K562 (cell line): ENCODE results near the gene TCTN3. TPM values are rescaled to one million over a fixed set of nuclear protein-coding genes. Genes with fewer than 3 reads are reported as not detected.
A peak's percentile ranks its signal among the peaks of the same experiment; 100 is the strongest.

ENCODE experiments used
- E2F3 ChIP-seq: fragments of 250-450 bp; sonication (Bioruptor Pico); IDR thresholded peaks from 2 replicates; pipeline ENCODE4 v1.4.0; 2020; ENCODE audit warnings: mild to moderate bottlenecking
- HDAC1 ChIP-seq, 2 experiments: fragments of 450-650 bp; IDR thresholded peaks; 2 replicates each; pipeline ENCODE4 v1.6.1; 2016 to 2017; ENCODE audit warnings: inconsistent platforms in 1 of 2, mild to moderate bottlenecking in 1 of 2, moderate library complexity in 1 of 2
- ILK ChIP-seq: fragments of 450-650 bp; IDR thresholded peaks from 2 replicates; pipeline ENCODE4 v1.6.1; 2016; ENCODE audit warnings: missing genetic modification characterization, low read depth, mild to moderate bottlenecking, missing compliant biosample characterization, moderate library complexity, borderline replicate concordance
- KDM2B ChIP-seq: fragments of 250-450 bp; sonication (Bioruptor Pico); IDR thresholded peaks from 2 replicates; pipeline ENCODE4 v1.8.0; 2021; ENCODE audit warnings: mild to moderate bottlenecking, moderate library complexity
- KLF16 ChIP-seq: IDR thresholded peaks from 2 replicates; pipeline ENCODE4 v1.6.1; 2016; ENCODE audit warnings: antibody characterized with exemption
- MEIS2 ChIP-seq: fragments of 450-650 bp; IDR thresholded peaks from 2 replicates; pipeline ENCODE4 v1.6.1; 2014; ENCODE audit warnings: mild to moderate bottlenecking; ENCODE audit not compliant: partially characterized antibody
- MTA1 ChIP-seq: fragments of 450-650 bp; IDR thresholded peaks from 2 replicates; pipeline ENCODE4 v1.6.1; 2017; ENCODE audit warnings: borderline replicate concordance
- MTA3 ChIP-seq: fragments of 450-650 bp; formaldehyde crosslinking; IDR thresholded peaks from 2 replicates; pipeline ENCODE4 v1.6.1; 2017; ENCODE audit warnings: mild to moderate bottlenecking, borderline replicate concordance
- NCOA1 ChIP-seq: fragments of 450-650 bp; IDR thresholded peaks from 2 replicates; pipeline ENCODE4 v1.6.1; 2016; ENCODE audit warnings: low read depth
- NCOR1 ChIP-seq: fragments of 450-650 bp; IDR thresholded peaks from 2 replicates; pipeline ENCODE4 v1.6.1; 2016; ENCODE audit warnings: mild to moderate bottlenecking, moderate library complexity
- NFIX ChIP-seq: fragments of 250-450 bp; sonication (Bioruptor Pico); IDR thresholded peaks from 2 replicates; pipeline ENCODE4 v1.4.0; 2020; ENCODE audit warnings: low read depth, mild to moderate bottlenecking, moderate library complexity
- SIRT6 ChIP-seq: IDR thresholded peaks from one replicate; pipeline ENCODE4 v1.6.1; 2012; ENCODE audit warnings: low read depth, mild to moderate bottlenecking, control low read depth, inconsistent platforms, low read length, moderate library complexity
- SIX5 ChIP-seq, 2 experiments: IDR thresholded peaks; 2 replicates each; pipeline ENCODE4 v1.6.1; 2011; ENCODE audit warnings: low read length in 2 of 2, borderline replicate concordance in 1 of 2, low read depth in 1 of 2, mild to moderate bottlenecking in 1 of 2, moderate library complexity in 1 of 2; ENCODE audit not compliant: insufficient read depth in 1 of 2
- SREBF1 ChIP-seq: fragments of 150-350 bp; IDR thresholded peaks from 2 replicates; pipeline ENCODE4 v1.6.1; 2014; ENCODE audit warnings: antibody characterized with exemption, low read depth, low read length, borderline replicate concordance
- ZBTB8A ChIP-seq: fragments of 450-650 bp; IDR thresholded peaks from 2 replicates; pipeline ENCODE4 v1.6.1; 2018; ENCODE audit warnings: mild to moderate bottlenecking, moderate library complexity; ENCODE audit not compliant: partially characterized antibody
- ZNF699 ChIP-seq: fragments of 250-450 bp; sonication (Bioruptor Pico); IDR thresholded peaks from 2 replicates; pipeline ENCODE4 v1.8.0; 2021; ENCODE audit warnings: mild to moderate bottlenecking, moderate library complexity; ENCODE audit not compliant: insufficient replicate concordance
- ZSCAN32 ChIP-seq: fragments of 450-650 bp; formaldehyde crosslinking; IDR thresholded peaks from 2 replicates; pipeline ENCODE4 v1.4.0; 2020; ENCODE audit warnings: mild to moderate bottlenecking, moderate library complexity
- polyA plus RNA-seq, 8 experiments: library from polyadenylated mRNA; depleted of rRNA in 4 of 8; stranded (reverse) in 5 of 8; unstranded in 3 of 8; fragments of >200 nt; fragmentation: Nextera tagmentation in 2 of 8; fragmentation: Illumina TruSeq in 1 of 8; extraction: Ambion mirVana in 2 of 8; extraction: Trizol in 1 of 8; gene quantifications; 2 replicates each; pipeline versions ENCODE4 v1.2.1 to v1.2.3, GENCODE V29; 2011 to 2014; ENCODE audit warnings: inconsistent platforms in 1 of 8, missing spikeins in 1 of 8
- total RNA-seq, 7 experiments: library from RNA; depleted of rRNA in 6 of 7; stranded (reverse); fragments of >200 nt in 6 of 7; fragmentation: Illumina TruSeq in 2 of 7; extraction: Trizol in 2 of 7; gene quantifications; 2 replicates each; pipeline versions ENCODE4 v1.2.1 to v1.2.3, GENCODE V29; 2011 to 2021; ENCODE audit warnings: low replicate concordance in 1 of 7
- TF ChIP-seq, protein P1 (sequence below): fragments of 450-650 bp; formaldehyde crosslinking; IDR thresholded peaks from 2 replicates; pipeline ENCODE4 v1.4.0; 2020; ENCODE audit warnings: mild to moderate bottlenecking
- TF ChIP-seq, protein P2 (sequence below): fragments of 450-650 bp; formaldehyde crosslinking; IDR thresholded peaks from 2 replicates; pipeline ENCODE4 v1.4.0; 2020; ENCODE audit warnings: mild to moderate bottlenecking, moderate library complexity
- TF ChIP-seq, protein P3 (sequence below), 2 experiments: IDR thresholded peaks; 2 replicates each; pipeline ENCODE4 v1.6.1; 2011; ENCODE audit warnings: borderline replicate concordance in 1 of 2, control low read depth in 1 of 2, low read depth in 1 of 2, low read length in 1 of 2, mild to moderate bottlenecking in 1 of 2, mixed read lengths in 1 of 2, moderate library complexity in 1 of 2; ENCODE audit not compliant: insufficient read depth in 1 of 2, insufficient read length in 1 of 2, poor library complexity in 1 of 2, severe bottlenecking in 1 of 2; ENCODE audit errors: extremely low read depth in 1 of 2
- TF ChIP-seq, protein P4 (sequence below): sonication (generic); formaldehyde crosslinking; IDR thresholded peaks from 2 replicates; pipeline ENCODE4 v1.8.0; 2022; ENCODE audit warnings: missing genetic modification reagents, mild to moderate bottlenecking, borderline replicate concordance
- TF ChIP-seq, protein P5 (sequence below): fragments of 200-800 bp; sonication (Bioruptor generic); IDR thresholded peaks from 2 replicates; pipeline ENCODE4 v1.6.1; 2017; ENCODE audit warnings: missing genetic modification characterization, missing compliant biosample characterization

TCTN3 gene
- total and polyA plus RNA-seq, 9 of the 15 experiments (the other 6 are each of a cell fraction or from before 2014, with no cell fraction given): 10.4 to 25.8 (median 16.3) TPM

DNA sequence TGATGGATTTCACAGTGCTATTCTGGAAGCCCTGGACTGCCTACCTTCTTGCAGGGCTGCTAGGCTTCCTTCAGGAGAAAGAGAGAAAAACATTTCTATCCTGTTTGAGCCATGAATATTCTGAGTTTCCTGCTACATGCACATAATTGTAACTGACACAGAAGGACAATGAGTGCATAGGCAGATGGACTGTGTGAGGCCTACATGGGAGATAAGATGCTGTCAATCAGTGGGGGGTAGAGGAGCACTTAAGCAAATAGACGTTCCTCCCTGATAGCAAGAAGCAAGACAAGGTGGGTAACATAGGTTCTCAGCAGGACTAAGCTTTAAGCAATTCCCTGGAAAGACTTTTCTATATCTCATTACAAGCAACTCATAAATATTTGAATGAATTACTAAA lies 48.8 kb downstream of the TCTN3 start (continued):
- TF ChIP-seq MTA3 (no peak), NCOR1 (0 out of 2 replicates have a peak, but pooled peaks have one; percentile 11), KLF16 (no peak), SREBF1 (no peak), ILK (tag) (no peak), SIX5 (IDR thresholded peaks at IDR 0.05; ENCODE audit: borderline replicate concordance in 1 of 2, insufficient read depth in 1 of 2, low read depth in 1 of 2, low read length in 2 of 2) (no peak), ZNF699 (CRISPR knock-in tag) (no peak), ZBTB8A (no peak), NCOA1 (no peak), HDAC1 (IDR thresholded peaks at IDR 0.05) (no peak), MTA1 (no peak), KDM2B (CRISPR knock-in tag) (no peak), SIRT6 (no peak), MEIS2 (peak; percentile 78), ZSCAN32 (CRISPR knock-in tag) (no peak), NFIX (no peak), E2F3 (no peak)
- TF ChIP-seq, protein P1, sequence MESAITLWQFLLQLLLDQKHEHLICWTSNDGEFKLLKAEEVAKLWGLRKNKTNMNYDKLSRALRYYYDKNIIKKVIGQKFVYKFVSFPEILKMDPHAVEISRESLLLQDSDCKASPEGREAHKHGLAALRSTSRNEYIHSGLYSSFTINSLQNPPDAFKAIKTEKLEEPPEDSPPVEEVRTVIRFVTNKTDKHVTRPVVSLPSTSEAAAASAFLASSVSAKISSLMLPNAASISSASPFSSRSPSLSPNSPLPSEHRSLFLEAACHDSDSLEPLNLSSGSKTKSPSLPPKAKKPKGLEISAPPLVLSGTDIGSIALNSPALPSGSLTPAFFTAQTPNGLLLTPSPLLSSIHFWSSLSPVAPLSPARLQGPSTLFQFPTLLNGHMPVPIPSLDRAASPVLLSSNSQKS: no peak
- TF ChIP-seq, protein P2, sequence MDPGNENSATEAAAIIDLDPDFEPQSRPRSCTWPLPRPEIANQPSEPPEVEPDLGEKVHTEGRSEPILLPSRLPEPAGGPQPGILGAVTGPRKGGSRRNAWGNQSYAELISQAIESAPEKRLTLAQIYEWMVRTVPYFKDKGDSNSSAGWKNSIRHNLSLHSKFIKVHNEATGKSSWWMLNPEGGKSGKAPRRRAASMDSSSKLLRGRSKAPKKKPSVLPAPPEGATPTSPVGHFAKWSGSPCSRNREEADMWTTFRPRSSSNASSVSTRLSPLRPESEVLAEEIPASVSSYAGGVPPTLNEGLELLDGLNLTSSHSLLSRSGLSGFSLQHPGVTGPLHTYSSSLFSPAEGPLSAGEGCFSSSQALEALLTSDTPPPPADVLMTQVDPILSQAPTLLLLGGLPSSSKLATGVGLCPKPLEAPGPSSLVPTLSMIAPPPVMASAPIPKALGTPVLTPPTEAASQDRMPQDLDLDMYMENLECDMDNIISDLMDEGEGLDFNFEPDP: no peak
- TF ChIP-seq, protein P3, sequence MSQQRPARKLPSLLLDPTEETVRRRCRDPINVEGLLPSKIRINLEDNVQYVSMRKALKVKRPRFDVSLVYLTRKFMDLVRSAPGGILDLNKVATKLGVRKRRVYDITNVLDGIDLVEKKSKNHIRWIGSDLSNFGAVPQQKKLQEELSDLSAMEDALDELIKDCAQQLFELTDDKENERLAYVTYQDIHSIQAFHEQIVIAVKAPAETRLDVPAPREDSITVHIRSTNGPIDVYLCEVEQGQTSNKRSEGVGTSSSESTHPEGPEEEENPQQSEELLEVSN (IDR thresholded peaks at IDR 0.05; ENCODE audit: borderline replicate concordance in 1 of 2, extremely low read depth in 1 of 2, insufficient read depth in 1 of 2, insufficient read length in 1 of 2, low read depth in 1 of 2, low read length in 1 of 2, poor library complexity in 1 of 2, severe bottlenecking in 1 of 2): no peak
- TF ChIP-seq, protein P4, sequence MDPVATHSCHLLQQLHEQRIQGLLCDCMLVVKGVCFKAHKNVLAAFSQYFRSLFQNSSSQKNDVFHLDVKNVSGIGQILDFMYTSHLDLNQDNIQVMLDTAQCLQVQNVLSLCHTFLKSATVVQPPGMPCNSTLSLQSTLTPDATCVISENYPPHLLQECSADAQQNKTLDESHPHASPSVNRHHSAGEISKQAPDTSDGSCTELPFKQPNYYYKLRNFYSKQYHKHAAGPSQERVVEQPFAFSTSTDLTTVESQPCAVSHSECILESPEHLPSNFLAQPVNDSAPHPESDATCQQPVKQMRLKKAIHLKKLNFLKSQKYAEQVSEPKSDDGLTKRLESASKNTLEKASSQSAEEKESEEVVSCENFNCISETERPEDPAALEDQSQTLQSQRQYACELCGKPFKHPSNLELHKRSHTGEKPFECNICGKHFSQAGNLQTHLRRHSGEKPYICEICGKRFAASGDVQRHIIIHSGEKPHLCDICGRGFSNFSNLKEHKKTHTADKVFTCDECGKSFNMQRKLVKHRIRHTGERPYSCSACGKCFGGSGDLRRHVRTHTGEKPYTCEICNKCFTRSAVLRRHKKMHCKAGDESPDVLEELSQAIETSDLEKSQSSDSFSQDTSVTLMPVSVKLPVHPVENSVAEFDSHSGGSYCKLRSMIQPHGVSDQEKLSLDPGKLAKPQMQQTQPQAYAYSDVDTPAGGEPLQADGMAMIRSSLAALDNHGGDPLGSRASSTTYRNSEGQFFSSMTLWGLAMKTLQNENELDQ (CRISPR knock-in tag): no peak
- TF ChIP-seq, protein P5, sequence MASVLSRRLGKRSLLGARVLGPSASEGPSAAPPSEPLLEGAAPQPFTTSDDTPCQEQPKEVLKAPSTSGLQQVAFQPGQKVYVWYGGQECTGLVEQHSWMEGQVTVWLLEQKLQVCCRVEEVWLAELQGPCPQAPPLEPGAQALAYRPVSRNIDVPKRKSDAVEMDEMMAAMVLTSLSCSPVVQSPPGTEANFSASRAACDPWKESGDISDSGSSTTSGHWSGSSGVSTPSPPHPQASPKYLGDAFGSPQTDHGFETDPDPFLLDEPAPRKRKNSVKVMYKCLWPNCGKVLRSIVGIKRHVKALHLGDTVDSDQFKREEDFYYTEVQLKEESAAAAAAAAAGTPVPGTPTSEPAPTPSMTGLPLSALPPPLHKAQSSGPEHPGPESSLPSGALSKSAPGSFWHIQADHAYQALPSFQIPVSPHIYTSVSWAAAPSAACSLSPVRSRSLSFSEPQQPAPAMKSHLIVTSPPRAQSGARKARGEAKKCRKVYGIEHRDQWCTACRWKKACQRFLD (CRISPR knock-in tag): no peak
